IMR-90 (cell line): ENCODE results near the gene KRI1. TPM values are rescaled to one million over a fixed set of nuclear protein-coding genes. Genes with fewer than 3 reads are reported as not detected.

ENCODE experiments used
- ATAC-seq: fragments of 200-7000 bp; cut with Tn5 transposase; 2 replicates; pipeline ENCODE4 v1.9.1; 2020; ENCODE audit warnings: low read depth, mild to moderate bottlenecking, moderate library complexity
- BruUV-seq: library from RNA; stranded (reverse); fragments of 400-500 nt; replicated peaks from 2 replicates; lab custom pipeline; 2021; lab: Mats Ljungman, UMichigan
- CTCF ChIA-PET: fragments of 300-600 bp; formaldehyde crosslinking; extraction: SDS; loops from one replicate; lab custom pipeline; 2021; ENCODE audit warnings: antibody characterized with exemption; lab: Yijun Ruan, JAX
- POLR2A ChIA-PET: fragments of 300-600 bp; sonication (Branson Sonifier 250); formaldehyde crosslinking; loops from one replicate; lab custom pipeline; 2022; ENCODE audit warnings: antibody characterized with exemption; ENCODE audit not compliant: unreplicated experiment; lab: Charles Lee
- DNase-seq: peaks from one replicate; pipeline ENCODE4 v3.0.0; 2013
- H2AFZ ChIP-seq: replicated peaks from 2 replicates; pipeline ENCODE3; 2013; ENCODE audit warnings: low read length, mild to moderate bottlenecking; ENCODE audit not compliant: poor library complexity
- H2AK5ac ChIP-seq: 2 replicates; pipeline ENCODE4 v1.6.1; 2013; ENCODE audit warnings: low read depth, low read length, inconsistent platforms
- H2AK9ac ChIP-seq: replicated peaks from 2 replicates; pipeline ENCODE3; 2013; ENCODE audit warnings: mild to moderate bottlenecking, low read depth, low read length, moderate library complexity; ENCODE audit not compliant: poor library complexity
- H2BK120ac ChIP-seq: 2 replicates; pipeline ENCODE4 v1.6.1; 2013; ENCODE audit warnings: low read depth, low read length, inconsistent platforms
- H2BK15ac ChIP-seq: 3 replicates; pipeline ENCODE4 v1.6.1; 2013; ENCODE audit warnings: low read depth, low read length, inconsistent platforms
- H2BK20ac ChIP-seq: 2 replicates; pipeline ENCODE4 v1.6.1; 2013; ENCODE audit warnings: low read depth, mild to moderate bottlenecking, inconsistent platforms, low read length, moderate library complexity
- H2BK5ac ChIP-seq: 2 replicates; pipeline ENCODE4 v1.6.1; 2013; ENCODE audit warnings: mild to moderate bottlenecking, low read depth, low read length, inconsistent platforms; ENCODE audit not compliant: poor library complexity, severe bottlenecking
- H3K14ac ChIP-seq: replicated peaks from 2 replicates; pipeline ENCODE4 v1.6.1; 2013; ENCODE audit warnings: low read depth, low read length, inconsistent platforms
- H3K18ac ChIP-seq: 2 replicates; pipeline ENCODE4 v1.6.1; 2013; ENCODE audit warnings: low read depth, low read length, control low read depth
- H3K23ac ChIP-seq: 2 replicates; pipeline ENCODE4 v1.6.1; 2013; ENCODE audit warnings: low read depth, low read length, inconsistent platforms
- H3K27ac ChIP-seq: 2 replicates; pipeline ENCODE4 v1.5.1; 2013; ENCODE audit warnings: mild to moderate bottlenecking, control low read depth, low read length; ENCODE audit not compliant: insufficient read depth
- H3K27me3 ChIP-seq: 2 replicates; pipeline ENCODE4 v1.6.1; 2013; ENCODE audit warnings: low read length; ENCODE audit not compliant: control insufficient read depth, insufficient read depth
- H3K36me3 ChIP-seq: 2 replicates; pipeline ENCODE4 v1.6.1; 2013; ENCODE audit warnings: low read length, mixed read lengths; ENCODE audit not compliant: control insufficient read depth, insufficient read depth
- H3K4ac ChIP-seq: 2 replicates; pipeline ENCODE4 v1.6.1; 2013; ENCODE audit warnings: low read depth, low read length, inconsistent platforms
- H3K4me1 ChIP-seq: 2 replicates; pipeline ENCODE4 v1.6.1; 2013; ENCODE audit warnings: low read length, mixed read lengths; ENCODE audit not compliant: control insufficient read depth, insufficient read depth
- H3K4me2 ChIP-seq: 2 replicates; pipeline ENCODE4 v1.6.1; 2013; ENCODE audit warnings: low read depth, mild to moderate bottlenecking, control low read depth, low read length, moderate library complexity
- H3K4me3 ChIP-seq: 2 replicates; pipeline ENCODE4 v1.5.1; 2013; ENCODE audit warnings: low read depth, mild to moderate bottlenecking, control low read depth, low read length, moderate library complexity; ENCODE audit not compliant: insufficient read depth
- H3K56ac ChIP-seq: 2 replicates; pipeline ENCODE4 v1.6.1; 2013; ENCODE audit warnings: low read length, inconsistent platforms; ENCODE audit not compliant: insufficient read depth; ENCODE audit errors: extremely low read depth
- H3K79me1 ChIP-seq, 2 experiments: 2 replicates each; pipeline ENCODE4 v1.6.1; 2013; ENCODE audit warnings: low read length in 2 of 2, inconsistent platforms in 1 of 2, low read depth in 1 of 2
- H3K9ac ChIP-seq: 2 replicates; pipeline ENCODE4 v1.6.1; 2013; ENCODE audit warnings: low read depth, low read length, control low read depth
- H3K9me1 ChIP-seq: 2 replicates; pipeline ENCODE4 v1.6.1; 2013; ENCODE audit warnings: low read length, inconsistent platforms; ENCODE audit not compliant: insufficient read depth
- H3K9me3 ChIP-seq: 2 replicates; pipeline ENCODE4 v1.6.1; 2013; ENCODE audit warnings: low read length; ENCODE audit not compliant: control insufficient read depth, insufficient read depth
- H4K20me1 ChIP-seq: 2 replicates; pipeline ENCODE4 v1.6.1; 2013; ENCODE audit warnings: low read length, inconsistent platforms; ENCODE audit not compliant: insufficient read depth
- H4K5ac ChIP-seq: 2 replicates; pipeline ENCODE4 v1.6.1; 2013; ENCODE audit warnings: mild to moderate bottlenecking, low read depth, low read length, control low read depth
- H4K8ac ChIP-seq, 2 experiments: 2 replicates each; pipeline ENCODE4 v1.6.1; 2013; ENCODE audit warnings: low read depth in 2 of 2, low read length in 2 of 2, control low read depth in 1 of 2, inconsistent platforms in 1 of 2
- H4K91ac ChIP-seq: 2 replicates; pipeline ENCODE4 v1.6.1; 2013; ENCODE audit warnings: low read depth, low read length, inconsistent platforms; ENCODE audit not compliant: insufficient read depth
- BHLHE40 ChIP-seq: fragments of 150-350 bp; IDR thresholded peaks from 2 replicates; pipeline ENCODE4 v1.6.1; 2016; ENCODE audit warnings: mild to moderate bottlenecking, low read depth, low read length
- CEBPB ChIP-seq: IDR thresholded peaks from 2 replicates; pipeline ENCODE4 v1.6.1; 2012; ENCODE audit warnings: low read depth, low read length, improper control_type of control experiment
- CHD1 ChIP-seq: IDR thresholded peaks from 2 replicates; pipeline ENCODE4 v1.6.1; 2012; ENCODE audit warnings: low read depth, low read length, improper control_type of control experiment
- ELK1 ChIP-seq: fragments of 150-350 bp; IDR thresholded peaks from 2 replicates; pipeline ENCODE4 v1.6.1; 2016; ENCODE audit warnings: low read depth, mild to moderate bottlenecking, low read length, moderate library complexity, borderline replicate concordance
- MAFK ChIP-seq: IDR thresholded peaks from 2 replicates; pipeline ENCODE4 v1.6.1; 2012; ENCODE audit warnings: low read depth, low read length, improper control_type of control experiment
- MAZ ChIP-seq: IDR thresholded peaks from 2 replicates; pipeline ENCODE4 v1.6.1; 2012; ENCODE audit warnings: low read depth, mild to moderate bottlenecking, low read length, improper control_type of control experiment, moderate library complexity, borderline replicate concordance
- NFE2L2 ChIP-seq: fragments of 150-350 bp; IDR thresholded peaks from 2 replicates; pipeline ENCODE4 v1.6.1; 2016; ENCODE audit warnings: low read depth, mild to moderate bottlenecking, low read length
- POLR2A ChIP-seq: IDR thresholded peaks from 2 replicates; pipeline ENCODE4 v1.6.1; 2012; ENCODE audit warnings: mild to moderate bottlenecking, low read depth, low read length
- RAD21 ChIP-seq: IDR thresholded peaks from 2 replicates; pipeline ENCODE4 v1.6.1; 2012; ENCODE audit warnings: low read length, improper control_type of control experiment
- RFX5 ChIP-seq: IDR thresholded peaks from 2 replicates; pipeline ENCODE4 v1.8.0; 2012; ENCODE audit warnings: low read depth, mild to moderate bottlenecking, low read length, moderate library complexity
- SMC3 ChIP-seq: fragments of 150-350 bp; IDR thresholded peaks from 2 replicates; pipeline ENCODE4 v1.6.1; 2016; ENCODE audit warnings: low read depth, mild to moderate bottlenecking, antibody characterized with exemption, low read length, moderate library complexity
- USF2 ChIP-seq: fragments of 150-350 bp; IDR thresholded peaks from 2 replicates; pipeline ENCODE4 v1.6.1; 2017; ENCODE audit warnings: mild to moderate bottlenecking, antibody characterized with exemption, low read length, low read depth
- WGBS, 2 experiments: methylation state at CpG; one replicate each; pipeline versions ENCODE4 v1.1.5 to v1.1.7; 2013; ENCODE audit warnings: missing lambda C conversion rate in 2 of 2; ENCODE audit not compliant: insufficient read length in 1 of 2; ENCODE audit errors: extremely low coverage in 2 of 2; 5-methylcytosine and 5-hydroxymethylcytosine counted together
- dilution Hi-C: fragments of 300-500 bp; cut with HindIII; formaldehyde crosslinking; loops from one replicate; pipeline ENCODE4 v1.14.3; 2018; ENCODE audit warnings: low sequenced_read_pairs; ENCODE audit not compliant: unreplicated experiment
- in situ Hi-C: fragments of 300-500 bp; cut with MboI; formaldehyde crosslinking; loops from 3 replicates; pipeline ENCODE4 v1.14.3; 2019; ENCODE audit warnings: low sequenced_read_pairs, inconsistent platforms, mixed read lengths
- intact Hi-C: fragments of 100-400 bp; cut with micrococcal nuclease; formaldehyde crosslinking; loops from 2 replicates; pipeline ENCODE4 v1.10.0; 2022
- polyA plus RNA-seq, 3 experiments: library from polyadenylated mRNA; depleted of rRNA; stranded (reverse); fragments of >200 nt; gene quantifications; 2 replicates each; pipeline ENCODE4 v1.2.3, GENCODE V29; 2012; ENCODE audit warnings: low replicate concordance in 1 of 3
- total RNA-seq: library from RNA; depleted of rRNA; stranded (reverse); fragments of >200 nt; gene quantifications from 2 replicates; pipeline ENCODE4 v1.2.3, GENCODE V29; 2012

The KRI1 gene
- total and polyA plus RNA-seq, 2 of the 4 experiments (the other 2 are of a cell fraction): 5.7 to 13.3 TPM

- TF ChIP-seq RFX5 (no peak), CHD1 (no peak; the same call in 1 of the 2 replicates)
Measured at GRCh38 chr19:10580979-10581631, 15.3 kb upstream of the KRI1 start (continued).

GRCh38 chr19:10577951-10578350, 12.1 kb upstream of the KRI1 start:
- Histone ChIP-seq H3K56ac (no peak overlapping the region), H3K4ac (no peak overlapping the region), H4K8ac (no peak overlapping the region), H3K27me3 (no peaks in the 10 kb centered on the region), H3K18ac (no peak overlapping the region), H3K36me3 (no peaks in the 10 kb centered on the region), H2BK5ac (no peak overlapping the region), H4K20me1 (no peaks in the 10 kb centered on the region; the same call in 1 of the 2 replicates), H2BK120ac (no peak overlapping the region), H3K4me2 (no peak overlapping the region), H2AK5ac (no peak overlapping the region), H2AK9ac (no peak overlapping the region), H3K79me1 (no peaks in the 10 kb centered on the region), H3K23ac (no peak overlapping the region), H4K91ac (no peak overlapping the region), H2BK15ac (no peak overlapping the region), H2AFZ (no peak overlapping the region), H3K9ac (no peak overlapping the region), H3K4me1 (peaks cover 1% of the 10 kb centered on the region; the same call in 1 of the 2 replicates), H3K14ac (no peak overlapping the region), H3K4me3 (no peak overlapping the region), H4K5ac (no peak overlapping the region), H3K9me3 (no peaks in the 10 kb centered on the region), H3K27ac (no peak overlapping the region), H2BK20ac (no peak overlapping the region), H3K9me1 (no peaks in the 10 kb centered on the region)
- dilution Hi-C loops: no loop called here
- in situ Hi-C loops: no loop called here
- ChIA-PET POLR2A (no interaction called here), CTCF (no interaction called here)
- BruUV-seq: no TSS peak
- DNase-seq (no peak), ATAC-seq (no peak)
- intact Hi-C loops: no loop called here
- no CpG with 5 or more reads among the region's 6 CpGs for WGBS, 2 experiments
- TF ChIP-seq SMC3 (no peak), MAZ (no peak), POLR2A (no peak), RFX5 (no peak), MAFK (no peak), NFE2L2 (no peak), RAD21 (no peak), BHLHE40 (no peak), USF2 (no peak), CEBPB (no peak), CHD1 (no peak), ELK1 (no peak)
